ENCODE results near the gene N4BP2. TPM values are rescaled to one million over a fixed set of nuclear protein-coding genes. Genes with fewer than 3 reads are reported as not detected.

The N4BP2 gene
- total and polyA plus RNA-seq, 2 of the 8 experiments (the other 6 are each of a cell fraction or from before 2014, with no cell fraction given): 4.4 to 44.7 TPM

GRCh38 chr4:40197879-40198689 lies 141.4 kb downstream of the N4BP2 start:
- no peak for DNase-seq (ENCODE audit: low read depth in 1 of 2, low spot score in 2 of 2)
- WGBS, 2 experiments (ENCODE audit: extremely low coverage in 1 of 2, insufficient coverage in 1 of 2, insufficient read length in 1 of 2, insufficient replicate concordance in 2 of 2, low coverage in 1 of 2, low lambda C conversion rate in 2 of 2, missing lambda C conversion rate in 1 of 2): 80% methylated on average over 15 of the region's 15 CpGs; no CpG with 5 or more reads in 1 of the 2 experiments
- no peak for TF ChIP-seq MAFK (IDR thresholded peaks at IDR 0.05; ENCODE audit: low read depth, low read length)
- no peak for TF ChIP-seq BCL11A (IDR thresholded peaks at IDR 0.05; ENCODE audit: low read depth in 2 of 2, low read length in 2 of 2)
- TF ChIP-seq EP300 (IDR thresholded peaks at IDR 0.05; ENCODE audit: borderline replicate concordance in 1 of 2, low read depth in 2 of 2, low read length in 2 of 2): no peak
- TF ChIP-seq USF2 (IDR thresholded peaks at IDR 0.05; ENCODE audit: low read length): no peak
- no peak for TF ChIP-seq KDM1A (IDR thresholded peaks at IDR 0.05; ENCODE audit: borderline replicate concordance, low read length)
- no peak for TF ChIP-seq JUND (IDR thresholded peaks at IDR 0.05; ENCODE audit: low read length)
- TF ChIP-seq TAF1 (IDR thresholded peaks at IDR 0.05; ENCODE audit: low read depth, low read length): no peak
- TF ChIP-seq TBP (IDR thresholded peaks at IDR 0.05; ENCODE audit: low read depth, low read length): no peak
- TF ChIP-seq RXRA (IDR thresholded peaks at IDR 0.05; ENCODE audit: insufficient read depth, low read depth, low read length): no peak
- no peak for TF ChIP-seq KDM5A (IDR thresholded peaks at IDR 0.05; ENCODE audit: low read length)

More at GRCh38 chr4:40197879-40198689, 141.4 kb downstream of the N4BP2 start:
- no peaks in the 10 kb centered on the region for H4K20me1 ChIP-seq (replicated peaks in 1 of 2; ENCODE audit: control insufficient read depth in 1 of 2, insufficient read depth in 2 of 2, low read length in 2 of 2)
- ChIA-PET CTCF (ENCODE audit: partially characterized antibody) (interaction anchor here (1.1 kb wide), 2 partner anchors 31 to 46 kb away, joined by 3 to 5 read pairs; no protein-coding TSS in a partner anchor), POLR2A (ENCODE audit: partially characterized antibody) (interaction anchor here (0.6 to 1.5 kb wide), 4 partner anchors 15 to 141 kb away, joined by 3 to 6 read pairs (median 4); partner anchors contain the start of gene N4BP2)
- H2AK5ac ChIP-seq (ENCODE audit: low read depth, low read length): peak overlapping the region; percentile 43; the same call in 1 of the 2 replicates
- H2BK120ac ChIP-seq (replicated peaks; ENCODE audit: low read depth, low read length): peak overlapping the region; percentile 36
- peak overlapping the region; percentile 48; the same call in 1 of the 2 replicates for H2BK15ac ChIP-seq (ENCODE audit: low read length)
- peak overlapping the region; percentile 42; the same call in 1 of the 2 replicates for H3K18ac ChIP-seq (ENCODE audit: extremely low read depth, low read length)
- no peak overlapping the region for H3K23ac ChIP-seq (ENCODE audit: insufficient read length)
- FAIRE-seq: no peak
- peak overlapping the region in 2 of 4 experiments; percentile 0 to 50; a peak in 3 of 8 replicates for H3K4me3 ChIP-seq (ENCODE audit: extremely low read depth in 1 of 4, insufficient read depth in 2 of 4, low read depth in 3 of 4, low read length in 4 of 4)
- peak overlapping the region; percentile 63 for H3K4ac ChIP-seq (replicated peaks; ENCODE audit: insufficient read length, low read depth, low read length)
- H3K23me2 ChIP-seq (ENCODE audit: low read depth, low read length): no peaks in the 10 kb centered on the region
- H4K91ac ChIP-seq (replicated peaks; ENCODE audit: insufficient read length, low read length): peak overlapping the region; percentile 29
- H3K79me1 ChIP-seq (ENCODE audit: low read depth, low read length): no peaks in the 10 kb centered on the region
- peak overlapping the region; percentile 22; the same call in 1 of the 2 replicates for H2BK5ac ChIP-seq (ENCODE audit: low read depth, low read length)
- no peaks in the 10 kb centered on the region for H3K36me3 ChIP-seq (ENCODE audit: control insufficient read depth in 2 of 4, insufficient read depth in 4 of 4, low read length in 3 of 4)
- H3K4me1 ChIP-seq (replicated peaks in 1 of 4; ENCODE audit: control insufficient read depth in 3 of 4, insufficient read depth in 4 of 4, low read length in 3 of 4): peaks cover 6 to 33% (median 14%) of the 10 kb centered on the region in 4 experiments
- no peak overlapping the region for H3K27ac ChIP-seq (ENCODE audit: low read depth, low read length)
- peak overlapping the region; percentile 62 for H2BK20ac ChIP-seq (ENCODE audit: low read length)
- H4K5ac ChIP-seq (ENCODE audit: insufficient read length, low read depth, low read length): peak overlapping the region; percentile 10
- peaks cover 0 to 23% of the 10 kb centered on the region in 2 experiments; a peak in 1 of 4 replicates for H3K79me2 ChIP-seq (ENCODE audit: control insufficient read depth in 1 of 2, insufficient read depth in 2 of 2, low read length in 2 of 2)
- H2AFZ ChIP-seq (ENCODE audit: low read length): peak overlapping the region; percentile 48; the same call in 1 of the 2 replicates
- H2BK12ac ChIP-seq (ENCODE audit: low read depth, low read length): peak overlapping the region; percentile 82; the same call in 1 of the 2 replicates
- no peaks in the 10 kb centered on the region for H3K27me3 ChIP-seq (replicated peaks in 1 of 4; ENCODE audit: control insufficient read depth in 3 of 4, extremely low read depth in 1 of 4, insufficient read depth in 3 of 4, low read length in 3 of 4)
- peak overlapping the region in 1 of 4 experiments; percentile 33; a peak in 1 of 7 replicates for H3K9ac ChIP-seq (replicated peaks in 1 of 4; ENCODE audit: extremely low read depth in 1 of 4, low read depth in 3 of 4, low read length in 3 of 4)
- H3K9me3 ChIP-seq (ENCODE audit: insufficient read depth in 2 of 2, low read depth in 1 of 2, low read length in 1 of 2): no peaks in the 10 kb centered on the region
- no peak overlapping the region for H3K56ac ChIP-seq (replicated peaks; ENCODE audit: insufficient read length, low read depth, low read length)
- no peak overlapping the region; the same call in 1 of the 2 replicates for H4K8ac ChIP-seq (ENCODE audit: extremely low read depth, insufficient read depth, low read length)
- H3K4me2 ChIP-seq (ENCODE audit: insufficient read depth in 1 of 2, low read depth in 2 of 2, low read length in 2 of 2): peak overlapping the region; percentile 36 to 63; a peak in 3 of 4 replicates
- no peak overlapping the region for H3K14ac ChIP-seq (ENCODE audit: insufficient read length)
